ENCODE data around the gene ECEL1. TPM values are rescaled to one million over a fixed set of nuclear protein-coding genes. Genes with fewer than 3 reads are reported as not detected.

ECEL1 gene
- total RNA-seq, 1 donor from 2014 or later = 0.14 TPM

- Mint-ChIP-seq H3K4me3 (ENCODE audit: unreplicated experiment) (no peak overlapping the region), H3K9me3 (ENCODE audit: unreplicated experiment) (peaks cover 5% of the 10 kb centered on the region), H3K27me3 (ENCODE audit: low read depth, unreplicated experiment) (peaks cover 62% of the 10 kb centered on the region), H3K36me3 (ENCODE audit: low read depth, unreplicated experiment) (no peaks in the 10 kb centered on the region), H3K27ac (ENCODE audit: unreplicated experiment) (no peak overlapping the region), H3K4me1 (ENCODE audit: low read depth, unreplicated experiment) (no peaks in the 10 kb centered on the region)
- no peak for FAIRE-seq
- Histone ChIP-seq H3K27me3 (ENCODE audit: insufficient read depth, low read length) (peaks cover 27% of the 10 kb centered on the region), H3K9ac (ENCODE audit: low read length) (no peak overlapping the region), H3K4me1 (ENCODE audit: insufficient read depth, low read length) (peaks cover 7% of the 10 kb centered on the region), H3K27ac (ENCODE audit: low read depth, low read length) (no peak overlapping the region), H3K9me3 (ENCODE audit: insufficient read depth, low read depth, low read length) (no peaks in the 10 kb centered on the region), H3K36me3 (ENCODE audit: insufficient read depth, low read length) (no peaks in the 10 kb centered on the region), H3K79me2 (ENCODE audit: insufficient read depth, low read length) (no peaks in the 10 kb centered on the region), H4K20me1 (ENCODE audit: insufficient read depth, low read length) (no peaks in the 10 kb centered on the region), H3K4me2 (ENCODE audit: low read length) (no peak overlapping the region), H3K4me3 (ENCODE audit: insufficient read depth, low read depth, low read length) (no peak overlapping the region), H2AFZ (ENCODE audit: low read depth, low read length) (no peak overlapping the region)
- DNase-seq (ENCODE audit: low read depth) = no peak
- TF ChIP-seq CTCF (IDR thresholded peaks at IDR 0.05; ENCODE audit: insufficient read depth, low read depth, low read length) = no peak
- no peak for TF ChIP-seq EZH2 (IDR thresholded peaks at IDR 0.05; ENCODE audit: insufficient read depth, low read length)
These were observed 29.5 kb downstream of the ECEL1 start for GRCh38 chr2:232458051-232458660.

- DNase-seq (ENCODE audit: low read depth) (no peak), FAIRE-seq (no peak)
- H3K4me2 ChIP-seq (ENCODE audit: low read length) = no peak overlapping the region
- no peak for TF ChIP-seq CTCF (IDR thresholded peaks at IDR 0.05; ENCODE audit: insufficient read depth, low read depth, low read length)
- TF ChIP-seq EZH2 (IDR thresholded peaks at IDR 0.05; ENCODE audit: insufficient read depth, low read length) = no peak
- H3K4me1 Mint-ChIP-seq (ENCODE audit: low read depth, unreplicated experiment) = no peaks in the 10 kb centered on the region
- H3K9me3 ChIP-seq (ENCODE audit: insufficient read depth, low read depth, low read length) = no peaks in the 10 kb centered on the region
- H3K4me3 ChIP-seq (ENCODE audit: insufficient read depth, low read depth, low read length) = no peak overlapping the region
- H3K79me2 ChIP-seq (ENCODE audit: insufficient read depth, low read length) = no peaks in the 10 kb centered on the region
- no peak overlapping the region for H3K27ac ChIP-seq (ENCODE audit: low read depth, low read length)
- no peak overlapping the region for H3K27ac Mint-ChIP-seq (ENCODE audit: unreplicated experiment)
- H4K20me1 ChIP-seq (ENCODE audit: insufficient read depth, low read length) = no peaks in the 10 kb centered on the region
- peaks cover 62% of the 10 kb centered on the region for H3K27me3 Mint-ChIP-seq (ENCODE audit: low read depth, unreplicated experiment)
- H3K9me3 Mint-ChIP-seq (ENCODE audit: unreplicated experiment) = peaks cover 5% of the 10 kb centered on the region
- H3K9ac ChIP-seq (ENCODE audit: low read length) = no peak overlapping the region
- peaks cover 7% of the 10 kb centered on the region for H3K4me1 ChIP-seq (ENCODE audit: insufficient read depth, low read length)
- no peaks in the 10 kb centered on the region for H3K36me3 Mint-ChIP-seq (ENCODE audit: low read depth, unreplicated experiment)
- H2AFZ ChIP-seq (ENCODE audit: low read depth, low read length) = no peak overlapping the region
- peaks cover 22% of the 10 kb centered on the region for H3K27me3 ChIP-seq (ENCODE audit: insufficient read depth, low read length)
- no peak overlapping the region for H3K4me3 Mint-ChIP-seq (ENCODE audit: unreplicated experiment)
- H3K36me3 ChIP-seq (ENCODE audit: insufficient read depth, low read length) = no peaks in the 10 kb centered on the region
These were observed 30.3 kb downstream of the ECEL1 start for GRCh38 chr2:232457121-232458011.
